ENCODE data around the gene GTF2H1. TPM values are rescaled to one million over a fixed set of nuclear protein-coding genes. Genes with fewer than 3 reads are reported as not detected.
A peak's percentile ranks its signal among the peaks of the same experiment; 100 is the strongest.
"Not testable (repeated sequence)": the region's sequence is repeated elsewhere in the genome, so short reads cannot be mapped to it uniquely, and the experiment has no call there.

Gene GTF2H1
- total RNA-seq, 2 donors from 2014 or later: 29.3 to 30.0 TPM

- intact Hi-C loops (cut with DNase I, micrococcal nuclease): no loop called here
- DNase-seq (no peak), ATAC-seq (no peak)
These were observed 7.4 kb upstream of the GTF2H1 start for GRCh38 chr11:18314784-18315523.

GRCh38 chr11:18315893-18316292 lies 6.5 kb upstream of the GTF2H1 start:
- DNase-seq: no peak
- ATAC-seq: no peak
- intact Hi-C loops (cut with DNase I, micrococcal nuclease): no loop called here

- DNase-seq (no peak), ATAC-seq (no peak)
- intact Hi-C loops (cut with DNase I, micrococcal nuclease): no loop called here
These were observed 4.8 kb upstream of the GTF2H1 start for GRCh38 chr11:18317551-18317950.

- intact Hi-C loops (cut with DNase I, micrococcal nuclease): loop anchor here in 1 of 2 donors (5.0 kb wide), 1 partner anchor 77 kb away; no protein-coding TSS in a partner anchor
- ATAC-seq: no peak
- no peak for DNase-seq
These were observed 2.5 kb upstream of the GTF2H1 start for GRCh38 chr11:18319914-18320313.

- ATAC-seq (no peak), DNase-seq (no peak)
- intact Hi-C loops (cut with DNase I, micrococcal nuclease): loop anchor here in 1 of 2 donors (5.0 kb wide), 1 partner anchor 77 kb away; no protein-coding TSS in a partner anchor
These were observed 1.8 kb upstream of the GTF2H1 start for GRCh38 chr11:18320617-18321016.

- no peak for DNase-seq
- ATAC-seq: peak; percentile 7
- intact Hi-C loops (cut with DNase I, micrococcal nuclease): loop anchor here in 1 of 2 donors (5.0 kb wide), 1 partner anchor 76 kb away; no protein-coding TSS in a partner anchor
These were observed 794 bp upstream of the GTF2H1 start for GRCh38 chr11:18321578-18321968.

- no peak for DNase-seq
- intact Hi-C loops (cut with DNase I, micrococcal nuclease): loop anchor here in 1 of 2 donors (5.0 kb wide), 1 partner anchor 74 kb away; no protein-coding TSS in a partner anchor
- ATAC-seq: no peak
These were observed 627 bp downstream of the GTF2H1 start for GRCh38 chr11:18322818-18323570.

GRCh38 chr11:18323881-18324280 lies 1.5 kb downstream of the GTF2H1 start:
- intact Hi-C loops (cut with DNase I, micrococcal nuclease): loop anchor here in 1 of 2 donors (5.0 kb wide), 1 partner anchor 73 kb away; no protein-coding TSS in a partner anchor
- not testable (repeated sequence) for DNase-seq, ATAC-seq

- DNase-seq (no peak), ATAC-seq (no peak)
- intact Hi-C loops (cut with DNase I, micrococcal nuclease): loop anchor here in 1 of 2 donors (5.0 kb wide), 1 partner anchor 73 kb away; no protein-coding TSS in a partner anchor
These were observed 2.0 kb downstream of the GTF2H1 start for GRCh38 chr11:18324381-18324780.

- ATAC-seq (no peak), DNase-seq (no peak)
- intact Hi-C loops (cut with DNase I, micrococcal nuclease): no loop called here
These were observed 7.0 kb downstream of the GTF2H1 start for GRCh38 chr11:18329196-18329870.

- no peak for DNase-seq
- intact Hi-C loops (cut with DNase I, micrococcal nuclease): no loop called here
- no peak for ATAC-seq
These were observed 8.6 kb downstream of the GTF2H1 start for GRCh38 chr11:18330921-18331320.

GRCh38 chr11:18332302-18332701 lies 9.9 kb downstream of the GTF2H1 start:
- intact Hi-C loops (cut with DNase I, micrococcal nuclease): no loop called here
- ATAC-seq: no peak
- DNase-seq: no peak

GRCh38 chr11:18332891-18333290 lies 10.5 kb downstream of the GTF2H1 start:
- DNase-seq (no peak), ATAC-seq (no peak)
- intact Hi-C loops (cut with DNase I, micrococcal nuclease): no loop called here

- DNase-seq (no peak), ATAC-seq (no peak)
- intact Hi-C loops (cut with DNase I, micrococcal nuclease): no loop called here
These were observed 25.2 kb downstream of the GTF2H1 start for GRCh38 chr11:18347471-18348125.

- DNase-seq (no peak), ATAC-seq (no peak)
- intact Hi-C loops (cut with DNase I, micrococcal nuclease): no loop called here
These were observed 30.2 kb downstream of the GTF2H1 start for GRCh38 chr11:18352581-18352980.

- intact Hi-C loops (cut with DNase I, micrococcal nuclease): no loop called here
- no peak for ATAC-seq
- DNase-seq: no peak
These were observed 36.3 kb downstream of the GTF2H1 start for GRCh38 chr11:18358646-18359045.

- intact Hi-C loops (cut with DNase I, micrococcal nuclease): no loop called here
- no peak for DNase-seq
- no peak for ATAC-seq
These were observed 38.8 kb downstream of the GTF2H1 start for GRCh38 chr11:18361154-18361553.

GRCh38 chr11:18364495-18365073 lies 42.2 kb downstream of the GTF2H1 start:
- DNase-seq: no peak
- no peak for ATAC-seq
- intact Hi-C loops (cut with DNase I, micrococcal nuclease): no loop called here

GRCh38 chr11:18365741-18366140 lies 43.4 kb downstream of the GTF2H1 start:
- ATAC-seq (no peak), DNase-seq (no peak)
- intact Hi-C loops (cut with DNase I, micrococcal nuclease): no loop called here

Data from left colon (tissue), 2 donors.